ENCODE data around the gene SEMA5B. TPM values are rescaled to one million over a fixed set of nuclear protein-coding genes. Genes with fewer than 3 reads are reported as not detected.

Gene SEMA5B
- total and polyA plus RNA-seq, 9 of the 15 experiments (the other 6 are each of a cell fraction or from before 2014, with no cell fraction given), result not detected

DNA sequence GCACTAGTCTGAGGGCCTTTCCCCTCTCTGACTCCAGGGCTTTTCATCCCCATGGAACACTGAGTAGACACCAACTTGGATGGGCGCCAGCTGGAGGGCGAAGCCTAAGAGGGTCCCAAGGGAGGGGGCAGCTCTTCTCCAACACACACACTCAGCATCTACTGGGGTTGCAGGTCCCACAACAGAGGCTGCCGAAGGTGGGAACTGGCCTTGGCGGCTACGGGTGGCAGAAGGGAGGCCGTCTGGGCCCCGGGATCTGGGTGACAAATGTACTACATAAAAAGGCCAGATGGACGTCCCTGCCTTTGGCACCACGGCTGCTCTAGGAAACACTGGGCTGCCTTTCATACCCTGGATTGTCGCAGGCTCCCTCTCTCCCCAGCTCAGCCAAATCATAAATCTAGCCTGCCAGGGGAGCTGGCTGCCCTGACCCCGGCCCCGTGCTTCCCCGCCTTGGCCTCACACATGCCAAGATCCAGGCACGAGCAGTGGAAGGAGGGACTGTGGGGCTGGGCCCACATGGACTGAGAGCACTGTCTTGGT, 31.5 kb downstream of the SEMA5B start:
- no peak for ATAC-seq
- H3K9me1 ChIP-seq (ENCODE audit: control insufficient read depth, insufficient read depth, low read length), result no peaks in the 10 kb centered on the region
- no peak overlapping the region for H3K4me2 ChIP-seq (ENCODE audit: insufficient read depth, low read length)
- no peaks in the 10 kb centered on the region; a peak in 2 of 5 replicates for H3K4me1 ChIP-seq (replicated peaks in 1 of 2; ENCODE audit: control insufficient read depth in 2 of 2, insufficient read depth in 2 of 2, low read length in 2 of 2)
- H3K27me3 ChIP-seq (ENCODE audit: control insufficient read depth in 2 of 2, insufficient read depth in 2 of 2, low read length in 2 of 2), result peaks cover 14 to 74% of the 10 kb centered on the region in 2 experiments; a peak in 4 of 5 replicates
- no peak overlapping the region for H3K4me3 ChIP-seq
- ChIA-PET POLR2A (interaction anchor here (1.1 kb wide), 1 partner anchor 9 kb away, joined by 3 read pairs; no protein-coding TSS in a partner anchor), CTCF (ENCODE audit: low intra/inter-chr PET ratio) (no interaction called here)
- 0% methylated on average over 11 of the region's 14 CpGs for WGBS (ENCODE audit: insufficient coverage, low coverage, missing lambda C conversion rate)
- DNase-seq (ENCODE audit: extremely low read depth in 1 of 4, low spot score in 3 of 4), result no peak
- no peak overlapping the region for H2AFZ ChIP-seq (ENCODE audit: low read depth, low read length)
- H3K9ac ChIP-seq (ENCODE audit: insufficient read depth in 1 of 2, low read depth in 2 of 2, low read length in 2 of 2), result no peak overlapping the region
- H3K79me2 ChIP-seq (ENCODE audit: control insufficient read depth, insufficient read depth, low read length), result no peaks in the 10 kb centered on the region
- in situ Hi-C loops (cut with MboI) (no loop called here), intact Hi-C loops (cut with micrococcal nuclease) (no loop called here)
- H3K9me3 ChIP-seq (replicated peaks; ENCODE audit: control insufficient read depth, insufficient read depth, low read depth, low read length), result no peaks in the 10 kb centered on the region
- no peak for FAIRE-seq
- no TSS peak for BruUV-seq (replicated peaks)
- no peak overlapping the region for H3K27ac ChIP-seq (ENCODE audit: extremely low read depth, low read depth, low read length)
- H3K36me3 ChIP-seq (ENCODE audit: control insufficient read depth, insufficient read depth, low read length), result no peaks in the 10 kb centered on the region
- H4K20me1 ChIP-seq (replicated peaks; ENCODE audit: control insufficient read depth, insufficient read depth, low read length), result 0 out of 2 replicates have a peak, but pooled peaks cover 8% of the 10 kb centered on the region
- TF ChIP-seq TEAD4 (IDR thresholded peaks at IDR 0.05; ENCODE audit: low read length) (no peak), TEAD4 (CRISPR knock-in tag; IDR thresholded peaks at IDR 0.05; ENCODE audit: borderline replicate concordance) (no peak), TCF15 (CRISPR knock-in tag; IDR thresholded peaks at IDR 0.05) (no peak), ILF3 (IDR thresholded peaks at IDR 0.05; ENCODE audit: borderline replicate concordance) (no peak), ZNF217 (CRISPR knock-in tag; IDR thresholded peaks at IDR 0.05) (no peak), KLF13 (tag; IDR thresholded peaks at IDR 0.05; ENCODE audit: borderline replicate concordance, low read depth) (no peak), SRSF9 (IDR thresholded peaks at IDR 0.05; ENCODE audit: borderline replicate concordance, low read depth, low read length) (no peak), SP1 (CRISPR knock-in tag; IDR thresholded peaks at IDR 0.05) (no peak), MCM2 (IDR thresholded peaks at IDR 0.05; ENCODE audit: low read depth) (no peak), ETV5 (CRISPR knock-in tag; IDR thresholded peaks at IDR 0.05; ENCODE audit: low read depth) (no peak), CBX5 (IDR thresholded peaks at IDR 0.05; ENCODE audit: borderline replicate concordance, low read depth) (no peak), CEBPB (tag; IDR thresholded peaks at IDR 0.05) (no peak), RFX7 (CRISPR knock-in tag; IDR thresholded peaks at IDR 0.05) (no peak)
- TF ChIP-seq, protein P1, sequence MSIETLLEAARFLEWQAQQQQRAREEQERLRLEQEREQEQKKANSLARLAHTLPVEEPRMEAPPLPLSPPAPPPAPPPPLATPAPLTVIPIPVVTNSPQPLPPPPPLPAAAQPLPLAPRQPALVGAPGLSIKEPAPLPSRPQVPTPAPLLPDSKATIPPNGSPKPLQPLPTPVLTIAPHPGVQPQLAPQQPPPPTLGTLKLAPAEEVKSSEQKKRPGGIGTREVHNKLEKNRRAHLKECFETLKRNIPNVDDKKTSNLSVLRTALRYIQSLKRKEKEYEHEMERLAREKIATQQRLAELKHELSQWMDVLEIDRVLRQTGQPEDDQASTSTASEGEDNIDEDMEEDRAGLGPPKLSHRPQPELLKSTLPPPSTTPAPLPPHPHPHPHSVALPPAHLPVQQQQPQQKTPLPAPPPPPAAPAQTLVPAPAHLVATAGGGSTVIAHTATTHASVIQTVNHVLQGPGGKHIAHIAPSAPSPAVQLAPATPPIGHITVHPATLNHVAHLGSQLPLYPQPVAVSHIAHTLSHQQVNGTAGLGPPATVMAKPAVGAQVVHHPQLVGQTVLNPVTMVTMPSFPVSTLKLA (conservative IDR thresholded peaks at IDR 0.05), result no peak
- TF ChIP-seq, protein P2, sequence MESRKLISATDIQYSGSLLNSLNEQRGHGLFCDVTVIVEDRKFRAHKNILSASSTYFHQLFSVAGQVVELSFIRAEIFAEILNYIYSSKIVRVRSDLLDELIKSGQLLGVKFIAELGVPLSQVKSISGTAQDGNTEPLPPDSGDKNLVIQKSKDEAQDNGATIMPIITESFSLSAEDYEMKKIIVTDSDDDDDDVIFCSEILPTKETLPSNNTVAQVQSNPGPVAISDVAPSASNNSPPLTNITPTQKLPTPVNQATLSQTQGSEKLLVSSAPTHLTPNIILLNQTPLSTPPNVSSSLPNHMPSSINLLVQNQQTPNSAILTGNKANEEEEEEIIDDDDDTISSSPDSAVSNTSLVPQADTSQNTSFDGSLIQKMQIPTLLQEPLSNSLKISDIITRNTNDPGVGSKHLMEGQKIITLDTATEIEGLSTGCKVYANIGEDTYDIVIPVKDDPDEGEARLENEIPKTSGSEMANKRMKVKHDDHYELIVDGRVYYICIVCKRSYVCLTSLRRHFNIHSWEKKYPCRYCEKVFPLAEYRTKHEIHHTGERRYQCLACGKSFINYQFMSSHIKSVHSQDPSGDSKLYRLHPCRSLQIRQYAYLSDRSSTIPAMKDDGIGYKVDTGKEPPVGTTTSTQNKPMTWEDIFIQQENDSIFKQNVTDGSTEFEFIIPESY (CRISPR knock-in tag; IDR thresholded peaks at IDR 0.05), result no peak
- TF ChIP-seq, protein P3, sequence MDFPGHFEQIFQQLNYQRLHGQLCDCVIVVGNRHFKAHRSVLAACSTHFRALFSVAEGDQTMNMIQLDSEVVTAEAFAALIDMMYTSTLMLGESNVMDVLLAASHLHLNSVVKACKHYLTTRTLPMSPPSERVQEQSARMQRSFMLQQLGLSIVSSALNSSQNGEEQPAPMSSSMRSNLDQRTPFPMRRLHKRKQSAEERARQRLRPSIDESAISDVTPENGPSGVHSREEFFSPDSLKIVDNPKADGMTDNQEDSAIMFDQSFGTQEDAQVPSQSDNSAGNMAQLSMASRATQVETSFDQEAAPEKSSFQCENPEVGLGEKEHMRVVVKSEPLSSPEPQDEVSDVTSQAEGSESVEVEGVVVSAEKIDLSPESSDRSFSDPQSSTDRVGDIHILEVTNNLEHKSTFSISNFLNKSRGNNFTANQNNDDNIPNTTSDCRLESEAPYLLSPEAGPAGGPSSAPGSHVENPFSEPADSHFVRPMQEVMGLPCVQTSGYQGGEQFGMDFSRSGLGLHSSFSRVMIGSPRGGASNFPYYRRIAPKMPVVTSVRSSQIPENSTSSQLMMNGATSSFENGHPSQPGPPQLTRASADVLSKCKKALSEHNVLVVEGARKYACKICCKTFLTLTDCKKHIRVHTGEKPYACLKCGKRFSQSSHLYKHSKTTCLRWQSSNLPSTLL (IDR thresholded peaks at IDR 0.05), result no peak
- TF ChIP-seq, protein P4, sequence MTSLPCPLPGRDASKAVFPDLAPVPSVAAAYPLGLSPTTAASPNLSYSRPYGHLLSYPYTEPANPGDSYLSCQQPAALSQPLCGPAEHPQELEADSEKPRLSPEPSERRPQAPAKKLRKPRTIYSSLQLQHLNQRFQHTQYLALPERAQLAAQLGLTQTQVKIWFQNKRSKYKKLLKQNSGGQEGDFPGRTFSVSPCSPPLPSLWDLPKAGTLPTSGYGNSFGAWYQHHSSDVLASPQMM (CRISPR knock-in tag; IDR thresholded peaks at IDR 0.05), result no peak

Data from K562 (cell line).